ENCODE results near the gene NRXN2.
"Not testable (repeated sequence)": the region's sequence is repeated elsewhere in the genome, so short reads cannot be mapped to it uniquely, and the experiment has no call there.

Gene NRXN2

DNA sequence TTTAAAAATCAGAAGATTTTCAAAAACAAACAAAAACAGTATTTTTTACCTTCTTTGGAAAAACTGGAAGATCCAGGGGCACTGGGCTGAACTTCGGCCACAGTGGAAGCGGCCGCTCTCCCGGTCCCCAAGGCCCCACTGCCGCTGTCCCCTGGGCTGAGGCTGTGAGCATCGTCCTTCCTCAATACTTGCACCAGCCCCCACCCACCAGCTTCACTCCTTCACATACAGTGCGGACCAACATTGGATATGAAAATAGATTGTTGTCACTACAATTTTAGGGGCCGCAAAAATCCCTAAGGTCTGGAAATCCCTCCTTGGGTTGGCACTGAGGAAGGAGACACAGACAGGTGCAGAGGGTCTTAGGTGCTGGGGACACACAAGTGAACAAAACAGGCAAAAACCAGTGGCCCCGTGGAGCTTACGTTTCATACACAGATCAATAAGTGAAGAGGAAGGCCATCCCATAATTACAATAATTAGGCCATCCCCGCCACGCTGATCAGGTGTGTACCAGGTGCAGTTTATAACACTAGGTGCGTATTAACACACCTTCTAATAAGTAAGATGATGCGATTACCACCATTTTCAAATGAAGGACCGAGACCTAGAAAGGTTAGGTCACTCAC is 160.2 kb downstream of the NRXN2 start:
- no peak overlapping the region for H2BK5ac ChIP-seq (ENCODE audit: low read length)
- no peak overlapping the region for H4K5ac ChIP-seq (ENCODE audit: low read length)
- no peak overlapping the region for H3K27ac ChIP-seq (ENCODE audit: low read depth, low read length)
- H2BK15ac ChIP-seq (replicated peaks; ENCODE audit: low read depth): no peak overlapping the region
- no peak overlapping the region for H2BK120ac ChIP-seq (ENCODE audit: low read depth, low read length)
- no peaks in the 10 kb centered on the region for H3K79me2 ChIP-seq (ENCODE audit: control insufficient read depth, insufficient read depth, low read length)
- H3K4me1 ChIP-seq (ENCODE audit: control insufficient read depth, low read depth, low read length): peaks cover 4% of the 10 kb centered on the region
- no peak overlapping the region for H2AK5ac ChIP-seq (ENCODE audit: low read length)
- H4K8ac ChIP-seq (ENCODE audit: low read depth, low read length): no peak overlapping the region
- DNase-seq: no peak
- H3K4me2 ChIP-seq (ENCODE audit: low read length): no peak overlapping the region
- no peak overlapping the region for H3K56ac ChIP-seq (ENCODE audit: low read length)
- no peak overlapping the region for H3K4me3 ChIP-seq (ENCODE audit: low read length)
- no peaks in the 10 kb centered on the region for H3K27me3 ChIP-seq (ENCODE audit: insufficient read depth, low read length, poor library complexity)
- no CpG with 5 or more reads among the region's 15 CpGs for WGBS (ENCODE audit: extremely low coverage, insufficient coverage, low lambda C conversion rate)
- H3K23ac ChIP-seq (ENCODE audit: low read length): no peak overlapping the region
- H3K4ac ChIP-seq (ENCODE audit: low read depth, low read length): no peak overlapping the region
- no peak overlapping the region for H3K18ac ChIP-seq (ENCODE audit: low read length)
- H3K79me1 ChIP-seq (ENCODE audit: low read length): no peaks in the 10 kb centered on the region
- no peak overlapping the region for H3K9ac ChIP-seq (ENCODE audit: low read length)
- H3K36me3 ChIP-seq (ENCODE audit: control insufficient read depth, insufficient read depth, low read length): no peaks in the 10 kb centered on the region

DNA sequence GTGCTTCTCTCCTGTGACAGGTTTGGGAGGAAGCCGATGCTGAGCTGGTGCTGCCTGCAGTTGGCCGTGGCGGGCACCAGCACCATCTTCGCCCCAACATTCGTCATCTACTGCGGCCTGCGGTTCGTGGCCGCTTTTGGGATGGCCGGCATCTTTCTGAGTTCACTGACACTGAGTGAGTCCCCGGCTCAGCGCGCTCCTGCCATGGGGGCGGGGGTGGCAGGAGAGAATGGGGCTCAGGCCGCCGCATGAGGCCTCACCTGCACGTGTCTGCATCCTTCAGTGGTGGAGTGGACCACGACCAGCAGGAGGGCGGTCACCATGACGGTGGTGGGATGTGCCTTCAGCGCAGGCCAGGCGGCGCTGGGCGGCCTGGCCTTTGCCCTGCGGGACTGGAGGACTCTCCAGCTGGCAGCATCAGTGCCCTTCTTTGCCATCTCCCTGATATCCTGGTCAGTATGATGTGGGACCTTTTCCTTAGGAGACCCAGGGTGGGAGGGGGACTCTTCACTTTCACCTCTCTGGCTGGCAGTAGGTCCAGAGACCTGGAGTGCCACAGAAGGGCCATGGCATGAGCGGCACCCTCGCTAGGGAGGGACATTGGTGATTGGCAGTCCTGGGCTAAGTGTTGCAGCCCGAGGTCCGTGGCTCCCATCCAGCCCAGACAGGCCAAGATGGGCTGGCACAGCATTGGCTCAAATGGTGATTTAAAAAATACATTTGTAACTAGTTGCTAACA is 160.8 kb downstream of the NRXN2 start:
- H3K27ac ChIP-seq (ENCODE audit: low read depth, low read length): no peak overlapping the region
- no CpG with 5 or more reads among the region's 29 CpGs for WGBS (ENCODE audit: extremely low coverage, insufficient coverage, low lambda C conversion rate)
- no peaks in the 10 kb centered on the region for H3K36me3 ChIP-seq (ENCODE audit: control insufficient read depth, insufficient read depth, low read length)

GRCh38 chr11:64561429-64561828 is 161.6 kb downstream of the NRXN2 start:
- not testable (repeated sequence) for H3K4me3 ChIP-seq (ENCODE audit: low read length); H2BK15ac ChIP-seq (replicated peaks; ENCODE audit: low read depth); H4K8ac ChIP-seq (ENCODE audit: low read depth, low read length); H2BK120ac ChIP-seq (ENCODE audit: low read depth, low read length); H3K79me1 ChIP-seq (ENCODE audit: low read length); DNase-seq; H2BK5ac ChIP-seq (ENCODE audit: low read length); H3K27me3 ChIP-seq (ENCODE audit: insufficient read depth, low read length, poor library complexity); H3K9ac ChIP-seq (ENCODE audit: low read length); H3K4me2 ChIP-seq (ENCODE audit: low read length); H2AK5ac ChIP-seq (ENCODE audit: low read length); H4K5ac ChIP-seq (ENCODE audit: low read length); H3K56ac ChIP-seq (ENCODE audit: low read length); H3K27ac ChIP-seq (ENCODE audit: low read depth, low read length); H3K4ac ChIP-seq (ENCODE audit: low read depth, low read length); H3K18ac ChIP-seq (ENCODE audit: low read length); H3K23ac ChIP-seq (ENCODE audit: low read length); H3K79me2 ChIP-seq (ENCODE audit: control insufficient read depth, insufficient read depth, low read length); H3K36me3 ChIP-seq (ENCODE audit: control insufficient read depth, insufficient read depth, low read length); H3K4me1 ChIP-seq (ENCODE audit: control insufficient read depth, low read depth, low read length)
- WGBS (ENCODE audit: extremely low coverage, insufficient coverage, low lambda C conversion rate): no CpG with 5 or more reads among the region's 3 CpGs

More for the DNA sequence above, 160.8 kb downstream of the NRXN2 start:
- H3K79me1 ChIP-seq (ENCODE audit: low read length): no peaks in the 10 kb centered on the region
- H4K5ac ChIP-seq (ENCODE audit: low read length): no peak overlapping the region
- no peak overlapping the region for H3K4ac ChIP-seq (ENCODE audit: low read depth, low read length)
- H3K79me2 ChIP-seq (ENCODE audit: control insufficient read depth, insufficient read depth, low read length): no peaks in the 10 kb centered on the region
- H3K4me3 ChIP-seq (ENCODE audit: low read length): no peak overlapping the region
- DNase-seq: no peak
- no peak overlapping the region for H2BK120ac ChIP-seq (ENCODE audit: low read depth, low read length)
- no peak overlapping the region for H4K8ac ChIP-seq (ENCODE audit: low read depth, low read length)
- no peaks in the 10 kb centered on the region for H3K27me3 ChIP-seq (ENCODE audit: insufficient read depth, low read length, poor library complexity)
- H2BK15ac ChIP-seq (replicated peaks; ENCODE audit: low read depth): no peak overlapping the region
- no peak overlapping the region for H2AK5ac ChIP-seq (ENCODE audit: low read length)
- no peak overlapping the region for H3K9ac ChIP-seq (ENCODE audit: low read length)
- H2BK5ac ChIP-seq (ENCODE audit: low read length): no peak overlapping the region
- no peak overlapping the region for H3K4me2 ChIP-seq (ENCODE audit: low read length)
- no peak overlapping the region for H3K23ac ChIP-seq (ENCODE audit: low read length)
- no peak overlapping the region for H3K56ac ChIP-seq (ENCODE audit: low read length)
- H3K4me1 ChIP-seq (ENCODE audit: control insufficient read depth, low read depth, low read length): peaks cover 4% of the 10 kb centered on the region
- no peak overlapping the region for H3K18ac ChIP-seq (ENCODE audit: low read length)

DNA sequence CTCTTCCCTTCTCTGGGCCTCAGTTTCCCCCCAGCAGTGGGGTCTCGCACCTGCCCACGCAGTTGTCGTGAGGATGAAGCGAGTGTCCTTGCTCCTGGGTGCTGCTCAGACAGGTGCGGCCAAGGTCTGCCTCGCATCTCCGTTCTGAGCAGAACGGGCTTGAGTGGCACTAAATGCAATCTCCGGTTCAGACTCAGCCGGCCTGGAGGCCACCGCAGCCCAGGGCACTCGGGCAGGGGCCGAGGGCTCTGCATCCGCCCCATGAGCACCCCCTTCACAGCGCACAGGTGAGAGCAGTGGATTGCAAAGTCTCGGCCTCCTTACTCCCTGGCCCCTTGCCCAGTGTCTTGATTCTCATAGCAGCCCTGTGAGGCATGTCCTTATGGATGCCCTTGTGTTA is 162.1 kb downstream of the NRXN2 start:
- DNase-seq: no peak
- no peak overlapping the region for H3K4me2 ChIP-seq (ENCODE audit: low read length)
- H3K79me1 ChIP-seq (ENCODE audit: low read length): no peaks in the 10 kb centered on the region
- H2BK15ac ChIP-seq (replicated peaks; ENCODE audit: low read depth): no peak overlapping the region
- H2BK120ac ChIP-seq (ENCODE audit: low read depth, low read length): no peak overlapping the region
- no peak overlapping the region for H3K27ac ChIP-seq (ENCODE audit: low read depth, low read length)
- H3K36me3 ChIP-seq (ENCODE audit: control insufficient read depth, insufficient read depth, low read length): no peaks in the 10 kb centered on the region
- no peak overlapping the region for H3K18ac ChIP-seq (ENCODE audit: low read length)
- H4K8ac ChIP-seq (ENCODE audit: low read depth, low read length): no peak overlapping the region
- H3K23ac ChIP-seq (ENCODE audit: low read length): no peak overlapping the region
- H2AK5ac ChIP-seq (ENCODE audit: low read length): no peak overlapping the region
- H3K27me3 ChIP-seq (ENCODE audit: insufficient read depth, low read length, poor library complexity): no peaks in the 10 kb centered on the region
- no peak overlapping the region for H3K4me3 ChIP-seq (ENCODE audit: low read length)
- H3K9ac ChIP-seq (ENCODE audit: low read length): no peak overlapping the region
- H4K5ac ChIP-seq (ENCODE audit: low read length): no peak overlapping the region
- H3K56ac ChIP-seq (ENCODE audit: low read length): no peak overlapping the region
- H3K79me2 ChIP-seq (ENCODE audit: control insufficient read depth, insufficient read depth, low read length): no peaks in the 10 kb centered on the region
- no CpG with 5 or more reads among the region's 16 CpGs for WGBS (ENCODE audit: extremely low coverage, insufficient coverage, low lambda C conversion rate)
- H3K4ac ChIP-seq (ENCODE audit: low read depth, low read length): no peak overlapping the region
- H3K4me1 ChIP-seq (ENCODE audit: control insufficient read depth, low read depth, low read length): peaks cover 4% of the 10 kb centered on the region
- H2BK5ac ChIP-seq (ENCODE audit: low read length): no peak overlapping the region

DNA sequence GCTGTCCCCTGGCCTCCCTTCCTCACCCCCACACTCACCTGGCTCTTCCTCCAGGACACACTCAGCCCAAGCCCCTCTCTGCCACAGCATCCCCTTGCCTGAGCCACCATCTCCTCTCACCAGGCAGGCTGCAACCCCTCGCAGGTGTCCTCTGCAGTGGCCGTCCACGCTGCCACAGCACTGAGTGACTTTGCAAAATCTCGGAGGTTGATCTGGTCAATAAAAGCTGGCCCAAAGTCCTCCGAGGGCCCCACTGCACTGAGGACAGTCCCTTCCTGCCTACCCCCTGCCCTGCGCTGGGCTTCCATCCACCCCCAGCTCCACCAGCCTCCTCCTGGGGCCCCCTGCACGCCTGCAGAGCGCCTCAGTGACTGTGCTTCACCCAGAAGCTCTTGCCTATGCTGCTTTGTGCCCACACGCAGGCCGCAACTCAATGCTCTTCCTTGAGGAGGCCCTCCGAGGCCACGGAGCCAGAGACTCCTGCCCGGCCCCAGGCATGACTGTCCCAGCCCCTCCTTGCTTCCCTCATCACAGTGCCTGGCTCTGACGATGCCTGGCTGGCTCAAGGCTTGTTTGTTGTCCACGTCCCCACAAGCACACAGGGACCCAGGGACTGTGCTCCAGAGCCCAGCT is 162.7 kb downstream of the NRXN2 start:
- Histone ChIP-seq H3K56ac (ENCODE audit: low read length) (peak overlapping the region; percentile 56), H2AK5ac (ENCODE audit: low read length) (no peak overlapping the region), H2BK5ac (ENCODE audit: low read length) (no peak overlapping the region), H3K4me1 (ENCODE audit: control insufficient read depth, low read depth, low read length) (peaks cover 4% of the 10 kb centered on the region), H2BK15ac (replicated peaks; ENCODE audit: low read depth) (no peak overlapping the region), H3K27me3 (ENCODE audit: insufficient read depth, low read length, poor library complexity) (no peaks in the 10 kb centered on the region), H3K4me3 (ENCODE audit: low read length) (no peak overlapping the region), H4K8ac (ENCODE audit: low read depth, low read length) (no peak overlapping the region), H3K4me2 (ENCODE audit: low read length) (no peak overlapping the region), H3K27ac (ENCODE audit: low read depth, low read length) (no peak overlapping the region), H3K18ac (ENCODE audit: low read length) (no peak overlapping the region), H3K36me3 (ENCODE audit: control insufficient read depth, insufficient read depth, low read length) (no peaks in the 10 kb centered on the region), H3K9ac (ENCODE audit: low read length) (peak overlapping the region; percentile 8), H3K23ac (ENCODE audit: low read length) (no peak overlapping the region), H2BK120ac (ENCODE audit: low read depth, low read length) (no peak overlapping the region), H3K79me1 (ENCODE audit: low read length) (no peaks in the 10 kb centered on the region), H3K79me2 (ENCODE audit: control insufficient read depth, insufficient read depth, low read length) (no peaks in the 10 kb centered on the region), H3K4ac (ENCODE audit: low read depth, low read length) (no peak overlapping the region), H4K5ac (ENCODE audit: low read length) (no peak overlapping the region)
- no CpG with 5 or more reads among the region's 15 CpGs for WGBS (ENCODE audit: extremely low coverage, insufficient coverage, low lambda C conversion rate)
- peak; percentile 55 for DNase-seq

Measured in mesendoderm (in vitro differentiated cells).